ENCODE results near the gene ACSS1.
A peak's percentile ranks its signal among the peaks of the same experiment; 100 is the strongest.
"Not testable (repeated sequence)": the region's sequence is repeated elsewhere in the genome, so short reads cannot be mapped to it uniquely, and the experiment has no call there.

ACSS1 gene

GRCh38 chr20:25005220-25005619, 52.7 kb downstream of the ACSS1 start:
- no peak for DNase-seq (ENCODE audit: extremely low spot score)
- CTCF ChIA-PET, result no interaction called here
- TF ChIP-seq LEF1 (IDR thresholded peaks at IDR 0.05; ENCODE audit: borderline replicate concordance) (no peak), NFRKB (IDR thresholded peaks at IDR 0.05) (no peak), L3MBTL2 (conservative IDR thresholded peaks at IDR 0.05) (no peak), TARDBP (IDR thresholded peaks at IDR 0.05) (no peak), HDGF (IDR thresholded peaks at IDR 0.05; ENCODE audit: borderline replicate concordance) (no peak), FOXA1 (IDR thresholded peaks at IDR 0.05) (no peak)
- POLR2A ChIA-PET, result no interaction called here

- POLR2A ChIA-PET, result no interaction called here
- no peak for DNase-seq (ENCODE audit: extremely low spot score)
- CTCF ChIA-PET, result no interaction called here
- TF ChIP-seq PKNOX1 (IDR thresholded peaks at IDR 0.05), result no peak
- TF ChIP-seq SUZ12 (IDR thresholded peaks at IDR 0.05), result no peak
- TF ChIP-seq FOXM1 (IDR thresholded peaks at IDR 0.05; ENCODE audit: borderline replicate concordance), result no peak
- TF ChIP-seq L3MBTL2 (conservative IDR thresholded peaks at IDR 0.05), result no peak
- TF ChIP-seq ELF4 (IDR thresholded peaks at IDR 0.05), result no peak
- TF ChIP-seq ZNF384 (IDR thresholded peaks at IDR 0.05), result no peak
Observed at GRCh38 chr20:25003002-25003401, 54.9 kb downstream of the ACSS1 start.

- DNase-seq (ENCODE audit: extremely low spot score); CTCF ChIA-PET; POLR2A ChIA-PET: not testable (repeated sequence)
Observed at GRCh38 chr20:25001323-25001722, 56.6 kb downstream of the ACSS1 start.

GRCh38 chr20:25000268-25000801, 57.6 kb downstream of the ACSS1 start:
- POLR2A ChIA-PET, result no interaction called here
- TF ChIP-seq PKNOX1 (IDR thresholded peaks at IDR 0.05) (0 out of 2 replicates have a peak, but pooled peaks have one; percentile 24), NFRKB (IDR thresholded peaks at IDR 0.05) (no peak)
- CTCF ChIA-PET, result no interaction called here
- no peak for DNase-seq (ENCODE audit: extremely low spot score)

- CTCF ChIA-PET, result no interaction called here
- no peak for DNase-seq (ENCODE audit: extremely low spot score)
- POLR2A ChIA-PET, result no interaction called here
- TF ChIP-seq CTBP1 (IDR thresholded peaks at IDR 0.05; ENCODE audit: borderline replicate concordance) (no peak), BHLHE40 (IDR thresholded peaks at IDR 0.05; ENCODE audit: borderline replicate concordance) (no peak), HDGF (IDR thresholded peaks at IDR 0.05; ENCODE audit: borderline replicate concordance) (no peak), SP1 (IDR thresholded peaks at IDR 0.05) (no peak), TARDBP (IDR thresholded peaks at IDR 0.05) (no peak), FOXA1 (IDR thresholded peaks at IDR 0.05) (no peak), LEF1 (IDR thresholded peaks at IDR 0.05; ENCODE audit: borderline replicate concordance) (no peak), NFRKB (IDR thresholded peaks at IDR 0.05) (no peak)
Observed at GRCh38 chr20:24999568-24999967, 58.4 kb downstream of the ACSS1 start.

GRCh38 chr20:24998631-24999445, 59.1 kb downstream of the ACSS1 start:
- no peak for DNase-seq (ENCODE audit: extremely low spot score)
- TF ChIP-seq FOXK2 (IDR thresholded peaks at IDR 0.05) (no peak), BHLHE40 (IDR thresholded peaks at IDR 0.05; ENCODE audit: borderline replicate concordance) (no peak), FOXM1 (IDR thresholded peaks at IDR 0.05; ENCODE audit: borderline replicate concordance) (no peak), NFRKB (IDR thresholded peaks at IDR 0.05) (no peak)
- POLR2A ChIA-PET, result no interaction called here
- CTCF ChIA-PET, result no interaction called here

GRCh38 chr20:24998121-24998520, 59.8 kb downstream of the ACSS1 start:
- TF ChIP-seq ELF4 (IDR thresholded peaks at IDR 0.05) (no peak), ZNF384 (IDR thresholded peaks at IDR 0.05) (no peak), BHLHE40 (IDR thresholded peaks at IDR 0.05; ENCODE audit: borderline replicate concordance) (no peak), FOXK2 (IDR thresholded peaks at IDR 0.05) (no peak)
- ChIA-PET POLR2A (no interaction called here), CTCF (no interaction called here)
- DNase-seq (ENCODE audit: extremely low spot score), result no peak

GRCh38 chr20:24996449-24997377, 61.2 kb downstream of the ACSS1 start:
- TF ChIP-seq CTBP1 (IDR thresholded peaks at IDR 0.05; ENCODE audit: borderline replicate concordance), result no peak
- no peak for TF ChIP-seq L3MBTL2 (conservative IDR thresholded peaks at IDR 0.05)
- TF ChIP-seq ZNF384 (IDR thresholded peaks at IDR 0.05), result no peak
- TF ChIP-seq HDGF (IDR thresholded peaks at IDR 0.05; ENCODE audit: borderline replicate concordance), result no peak
- no peak for TF ChIP-seq SP1 (IDR thresholded peaks at IDR 0.05)
- TF ChIP-seq LEF1 (IDR thresholded peaks at IDR 0.05; ENCODE audit: borderline replicate concordance), result no peak
- ChIA-PET CTCF (interaction anchor here (1.0 to 4.7 kb wide), 2 partner anchors 19 to 67 kb away, joined by 3 to 33 read pairs; no protein-coding TSS in a partner anchor), POLR2A (interaction anchor here (1.4 kb wide), 1 partner anchor 61 kb away, joined by 4 read pairs; the partner anchor contains the start of gene ACSS1)
- DNase-seq (ENCODE audit: extremely low spot score), result no peak

All from HEK293T (cell line).